Cardiac muscle cell (in vitro differentiated cells and primary cell): ENCODE measurements around the gene ZNF770. TPM values are rescaled to one million over a fixed set of nuclear protein-coding genes. Genes with fewer than 3 reads are reported as not detected.

Experiments used
- DNase-seq, 2 donors: peaks; one replicate each; pipeline versions ENCODE4 v3.0.0 to v3.0.0-alpha.2; 2010 to 2017; ENCODE audit warnings: low read depth in 1 of 2, low spot score in 1 of 2
- H3K27ac ChIP-seq: fragments of 200-600 bp; sonication (generic); 2 replicates; pipeline ENCODE4 v1.5.1; 2016
- H3K27me3 ChIP-seq: fragments of 200-600 bp; sonication (generic); 2 replicates; pipeline ENCODE4 v1.6.0; 2016; ENCODE audit warnings: control low read depth
- H3K36me3 ChIP-seq: fragments of 200-600 bp; sonication (generic); 2 replicates; pipeline ENCODE4 v1.5.1; 2016; ENCODE audit warnings: control low read depth
- H3K4me1 ChIP-seq: fragments of 200-600 bp; sonication (generic); 2 replicates; pipeline ENCODE4 v1.8.1; 2017; ENCODE audit warnings: low read depth, mild to moderate bottlenecking, mixed run types
- H3K4me3 ChIP-seq: fragments of 200-600 bp; sonication (generic); 2 replicates; pipeline ENCODE4 v1.5.1; 2016; ENCODE audit warnings: mild to moderate bottlenecking
- H3K9me3 ChIP-seq: fragments of 200-600 bp; sonication (generic); 2 replicates; pipeline ENCODE4 v1.5.1; 2017; ENCODE audit warnings: low read depth, mild to moderate bottlenecking, control low read depth
- polyA plus RNA-seq: library from polyadenylated mRNA; unstranded; fragments of >200 nt; fragmentation: Nextera tagmentation; extraction: Ambion mirVana; gene quantifications from 2 replicates; pipeline ENCODE4 v1.2.1, GENCODE V29; 2016
- total RNA-seq: library from RNA; depleted of rRNA; stranded (reverse); fragments of >200 nt; gene quantifications from 2 replicates; pipeline ENCODE4 v1.2.3, GENCODE V29; 2016
- TF ChIP-seq, protein P1 (sequence below): IDR thresholded peaks from 2 replicates; pipeline ENCODE4 v1.5.1; 2012; ENCODE audit warnings: low read depth, mild to moderate bottlenecking, low read length

ZNF770 gene
- total and polyA plus RNA-seq, 2 experiments from 2014 or later, result 28.9 to 53.8 TPM

DNA sequence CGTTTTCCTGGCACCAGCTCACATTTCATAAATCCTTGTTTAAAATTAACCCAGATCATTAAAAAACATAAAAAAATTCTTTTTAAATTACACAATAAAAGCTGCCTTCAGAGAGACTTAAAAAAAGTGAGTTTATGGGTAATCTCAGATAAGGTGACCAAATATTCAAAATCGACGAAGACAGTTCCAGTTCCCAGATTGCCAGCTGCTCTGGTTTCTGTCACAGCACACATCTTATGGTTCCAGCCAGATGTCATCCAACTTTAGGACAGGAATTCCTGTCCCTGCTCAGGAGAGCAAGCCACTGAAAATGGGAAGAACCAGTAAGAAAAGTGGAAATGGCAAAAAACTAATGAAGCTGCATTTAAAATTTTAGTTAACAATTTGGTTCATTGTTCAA is 15.8 kb upstream of the ZNF770 start:
- Histone ChIP-seq H3K4me1 (peaks cover 11% of the 10 kb centered on the region), H3K27me3 (no peaks in the 10 kb centered on the region), H3K27ac (peak overlapping the region; percentile 61), H3K9me3 (no peaks in the 10 kb centered on the region), H3K36me3 (no peaks in the 10 kb centered on the region), H3K4me3 (no peak overlapping the region)
- peak in 1 of 2 donors; percentile 65 for DNase-seq
- TF ChIP-seq, protein P1, sequence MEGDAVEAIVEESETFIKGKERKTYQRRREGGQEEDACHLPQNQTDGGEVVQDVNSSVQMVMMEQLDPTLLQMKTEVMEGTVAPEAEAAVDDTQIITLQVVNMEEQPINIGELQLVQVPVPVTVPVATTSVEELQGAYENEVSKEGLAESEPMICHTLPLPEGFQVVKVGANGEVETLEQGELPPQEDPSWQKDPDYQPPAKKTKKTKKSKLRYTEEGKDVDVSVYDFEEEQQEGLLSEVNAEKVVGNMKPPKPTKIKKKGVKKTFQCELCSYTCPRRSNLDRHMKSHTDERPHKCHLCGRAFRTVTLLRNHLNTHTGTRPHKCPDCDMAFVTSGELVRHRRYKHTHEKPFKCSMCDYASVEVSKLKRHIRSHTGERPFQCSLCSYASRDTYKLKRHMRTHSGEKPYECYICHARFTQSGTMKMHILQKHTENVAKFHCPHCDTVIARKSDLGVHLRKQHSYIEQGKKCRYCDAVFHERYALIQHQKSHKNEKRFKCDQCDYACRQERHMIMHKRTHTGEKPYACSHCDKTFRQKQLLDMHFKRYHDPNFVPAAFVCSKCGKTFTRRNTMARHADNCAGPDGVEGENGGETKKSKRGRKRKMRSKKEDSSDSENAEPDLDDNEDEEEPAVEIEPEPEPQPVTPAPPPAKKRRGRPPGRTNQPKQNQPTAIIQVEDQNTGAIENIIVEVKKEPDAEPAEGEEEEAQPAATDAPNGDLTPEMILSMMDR, result no peak

DNA sequence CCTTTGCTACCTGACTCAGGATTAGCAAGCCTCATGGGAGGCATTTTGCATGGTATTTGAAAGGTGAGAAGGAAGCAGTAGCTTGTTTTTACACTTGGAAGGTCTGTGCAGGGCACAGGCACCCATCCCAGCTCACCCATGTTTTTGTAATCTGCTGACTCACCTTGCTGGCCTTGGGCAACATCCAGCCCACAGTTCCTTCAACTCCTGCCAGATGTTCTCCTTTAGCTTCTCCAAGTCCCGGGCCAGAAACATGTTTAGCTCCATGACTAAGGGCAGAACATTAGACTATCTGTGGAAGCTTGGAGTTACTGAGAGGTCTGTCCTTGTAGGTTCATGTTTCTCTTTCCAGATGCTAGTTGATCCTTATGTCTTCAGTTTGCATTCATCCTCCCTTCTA is 12.4 kb upstream of the ZNF770 start:
- TF ChIP-seq, protein P1, result no peak
- DNase-seq, result peak in 1 of 2 donors; percentile 57
- Histone ChIP-seq H3K9me3 (no peaks in the 10 kb centered on the region), H3K4me1 (peaks cover 11% of the 10 kb centered on the region), H3K27me3 (no peaks in the 10 kb centered on the region), H3K36me3 (no peaks in the 10 kb centered on the region), H3K27ac (no peak overlapping the region), H3K4me3 (no peak overlapping the region)

DNA sequence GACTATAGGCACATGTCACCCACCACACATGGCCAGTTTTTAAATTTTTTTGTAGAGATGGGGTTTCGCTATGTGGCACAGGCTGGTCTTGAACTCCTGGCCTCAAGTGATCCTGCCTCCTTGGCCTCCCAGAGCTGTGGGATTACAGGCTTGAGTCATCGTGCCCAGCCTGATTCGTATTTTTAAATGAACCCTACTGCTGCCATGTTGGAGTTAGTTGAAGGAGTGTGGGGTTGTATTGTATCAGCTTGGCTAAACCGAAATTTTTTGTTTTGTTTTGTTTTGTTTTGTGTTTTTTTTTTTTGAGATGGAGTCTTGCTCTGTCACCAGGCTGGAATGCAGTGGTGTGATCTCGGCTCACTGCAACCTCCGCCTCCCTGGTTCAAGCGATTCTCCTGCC is 11.8 kb upstream of the ZNF770 start:
- H3K36me3 ChIP-seq, result no peaks in the 10 kb centered on the region
- no peaks in the 10 kb centered on the region for H3K9me3 ChIP-seq
- no peak overlapping the region for H3K4me3 ChIP-seq
- no peak for DNase-seq
- TF ChIP-seq, protein P1, result no peak
- H3K4me1 ChIP-seq, result peaks cover 11% of the 10 kb centered on the region
- H3K27ac ChIP-seq, result no peak overlapping the region
- no peaks in the 10 kb centered on the region for H3K27me3 ChIP-seq

DNA sequence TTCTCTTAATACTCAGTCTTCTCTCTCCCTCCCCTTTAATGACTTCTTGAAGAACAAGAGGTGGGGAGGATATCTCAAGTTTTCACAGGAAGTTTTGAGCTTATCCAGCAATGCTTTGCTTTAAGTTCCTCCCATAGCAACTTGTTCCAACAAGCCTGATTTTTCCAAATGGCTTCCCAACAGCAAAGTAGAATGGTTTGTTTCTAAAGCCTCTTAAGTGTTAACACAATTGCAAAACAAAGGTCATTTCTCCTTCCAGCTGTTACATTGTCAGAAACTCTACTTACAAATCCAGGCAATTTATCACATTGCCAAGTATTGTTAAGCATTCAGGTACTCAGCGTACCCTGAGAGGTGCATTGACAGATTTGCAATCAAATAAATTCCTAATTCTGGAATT is 6.8 kb upstream of the ZNF770 start:
- Histone ChIP-seq H3K4me1 (no peaks in the 10 kb centered on the region), H3K9me3 (no peaks in the 10 kb centered on the region), H3K4me3 (no peak overlapping the region), H3K36me3 (no peaks in the 10 kb centered on the region), H3K27ac (no peak overlapping the region), H3K27me3 (no peaks in the 10 kb centered on the region)
- no peak for DNase-seq
- TF ChIP-seq, protein P1, result no peak

DNA sequence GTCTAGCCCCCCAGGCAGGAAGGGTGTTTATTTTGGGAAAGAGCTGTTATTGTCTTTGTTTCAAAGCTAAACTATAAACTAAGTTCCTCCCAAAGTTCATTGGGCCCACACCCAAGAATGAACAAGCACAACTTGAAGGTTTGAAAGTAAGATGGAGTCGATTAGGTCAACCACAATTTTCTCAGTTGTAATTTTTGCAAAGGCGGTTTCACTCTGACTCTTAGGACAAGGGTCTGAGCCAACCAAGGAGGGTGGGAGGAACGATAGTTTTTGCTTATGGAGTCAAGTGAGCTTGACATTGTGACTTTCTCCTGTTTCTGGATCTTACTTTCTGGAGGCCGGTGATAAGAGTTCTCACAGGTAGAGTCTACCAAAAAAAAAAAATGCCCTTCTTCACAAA is 5.8 kb upstream of the ZNF770 start:
- DNase-seq, result no peak
- Histone ChIP-seq H3K27me3 (no peaks in the 10 kb centered on the region), H3K36me3 (no peaks in the 10 kb centered on the region), H3K9me3 (no peaks in the 10 kb centered on the region), H3K4me3 (no peak overlapping the region), H3K4me1 (no peaks in the 10 kb centered on the region), H3K27ac (no peak overlapping the region)
- TF ChIP-seq, protein P1, result no peak

DNA sequence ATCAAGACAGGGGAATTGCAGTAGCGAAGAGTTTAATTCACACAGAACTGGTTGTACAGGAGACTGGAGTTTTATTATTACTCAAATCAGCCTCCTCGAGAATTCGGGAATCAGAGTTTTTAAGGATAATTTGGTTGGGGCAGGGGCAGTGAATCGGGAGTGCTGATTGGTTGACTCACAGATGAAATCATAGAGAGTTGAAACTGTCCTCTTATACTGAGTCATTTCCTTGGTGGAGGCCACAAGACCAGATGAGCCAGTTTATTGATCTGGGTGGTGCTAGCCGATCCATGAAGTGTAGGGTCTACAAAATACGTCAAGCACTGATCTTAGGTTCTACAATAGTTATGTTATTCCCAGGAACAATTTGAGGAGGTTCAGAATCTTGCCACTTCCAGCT is 5.3 kb upstream of the ZNF770 start:
- Histone ChIP-seq H3K36me3 (no peaks in the 10 kb centered on the region), H3K27me3 (no peaks in the 10 kb centered on the region), H3K27ac (no peak overlapping the region), H3K9me3 (no peaks in the 10 kb centered on the region), H3K4me3 (no peak overlapping the region), H3K4me1 (no peaks in the 10 kb centered on the region)
- DNase-seq, result no peak
- TF ChIP-seq, protein P1, result no peak
